ENCODE measurements around the gene SNTG2. TPM values are rescaled to one million over a fixed set of nuclear protein-coding genes. Genes with fewer than 3 reads are reported as not detected.

SNTG2 gene
- total and polyA plus RNA-seq, 10 of the 15 experiments (the other 5 are each of a cell fraction or from before 2014, with no cell fraction given) = not detected

- TF ChIP-seq REST (IDR thresholded peaks at IDR 0.05; ENCODE audit: low read depth, low read length) (no peak), SREBF1 (IDR thresholded peaks at IDR 0.05; ENCODE audit: low read length) (no peak), POLR2AphosphoS5 (IDR thresholded peaks at IDR 0.05; ENCODE audit: low read length) (no peak), BRCA1 (IDR thresholded peaks at IDR 0.05; ENCODE audit: low read depth, low read length) (no peak), JUND (IDR thresholded peaks at IDR 0.05; ENCODE audit: low read depth, low read length) (no peak)
Measured at GRCh38 chr2:1415501-1415900, 464.9 kb downstream of the SNTG2 start (continued).
